HG02870 (cell line): ENCODE measurements around the gene RPS25.
A peak's percentile ranks its signal among the peaks of the same experiment; 100 is the strongest.
"Not testable (repeated sequence)": the region's sequence is repeated elsewhere in the genome, so short reads cannot be mapped to it uniquely, and the experiment has no call there.

Source experiments
- ATAC-seq: cut with Tn5 transposase; IDR thresholded peaks from one replicate; pipeline ENCODE4 v1.9.1; 2021; ENCODE audit warnings: mild to moderate bottlenecking, moderate library complexity; ENCODE audit not compliant: unreplicated experiment

The RPS25 gene

GRCh38 chr11:119039471-119039870 is 21.3 kb upstream of the RPS25 start:
- ATAC-seq: not testable (repeated sequence)

- ATAC-seq: no peak
Measured at GRCh38 chr11:119038884-119039283, 20.7 kb upstream of the RPS25 start.

- ATAC-seq: no peak
Measured at GRCh38 chr11:119034813-119035212, 16.7 kb upstream of the RPS25 start.

- ATAC-seq: not testable (repeated sequence)
Measured at GRCh38 chr11:119033421-119033820, 15.3 kb upstream of the RPS25 start.

GRCh38 chr11:119031912-119032280 is 13.8 kb upstream of the RPS25 start:
- no peak for ATAC-seq

GRCh38 chr11:119030329-119031047 is 12.3 kb upstream of the RPS25 start, which contains the start of gene SLC37A4:
SLC37A4 (minus strand) TSS chr11:119030877.
- ATAC-seq: peak; percentile 88

GRCh38 chr11:119030029-119030328 is 11.8 kb upstream of the RPS25 start:
- peak; percentile 16 for ATAC-seq

GRCh38 chr11:119029340-119030028 is 11.3 kb upstream of the RPS25 start:
- ATAC-seq: peak; percentile 13

- ATAC-seq: no peak
Measured at GRCh38 chr11:119029069-119029339, 10.9 kb upstream of the RPS25 start.

- ATAC-seq: no peak
Measured at GRCh38 chr11:119028346-119029068, 10.4 kb upstream of the RPS25 start.

- ATAC-seq: no peak
Measured at GRCh38 chr11:119027561-119028345, 9.6 kb upstream of the RPS25 start.

- no peak for ATAC-seq
Measured at GRCh38 chr11:119026970-119027369, 8.8 kb upstream of the RPS25 start.

GRCh38 chr11:119025978-119026766 is 8.0 kb upstream of the RPS25 start:
- ATAC-seq: no peak

- ATAC-seq: no peak
Measured at GRCh38 chr11:119025541-119025940, 7.4 kb upstream of the RPS25 start.

GRCh38 chr11:119025099-119025473 is 6.9 kb upstream of the RPS25 start:
- ATAC-seq: no peak

GRCh38 chr11:119024430-119025098 is 6.4 kb upstream of the RPS25 start:
- ATAC-seq: no peak

GRCh38 chr11:119023741-119024140 is 5.6 kb upstream of the RPS25 start:
- no peak for ATAC-seq

GRCh38 chr11:119021631-119022030 is 3.5 kb upstream of the RPS25 start:
- no peak for ATAC-seq

- ATAC-seq: no peak
Measured at GRCh38 chr11:119019996-119020395, 1.9 kb upstream of the RPS25 start.

GRCh38 chr11:119017377-119017776 is 766 bp downstream of the RPS25 start:
- ATAC-seq: not testable (repeated sequence)
